Measurements from ENCODE around the gene CWF19L2.
"Not testable (repeated sequence)": the region's sequence is repeated elsewhere in the genome, so short reads cannot be mapped to it uniquely, and the experiment has no call there.

The CWF19L2 gene

DNA sequence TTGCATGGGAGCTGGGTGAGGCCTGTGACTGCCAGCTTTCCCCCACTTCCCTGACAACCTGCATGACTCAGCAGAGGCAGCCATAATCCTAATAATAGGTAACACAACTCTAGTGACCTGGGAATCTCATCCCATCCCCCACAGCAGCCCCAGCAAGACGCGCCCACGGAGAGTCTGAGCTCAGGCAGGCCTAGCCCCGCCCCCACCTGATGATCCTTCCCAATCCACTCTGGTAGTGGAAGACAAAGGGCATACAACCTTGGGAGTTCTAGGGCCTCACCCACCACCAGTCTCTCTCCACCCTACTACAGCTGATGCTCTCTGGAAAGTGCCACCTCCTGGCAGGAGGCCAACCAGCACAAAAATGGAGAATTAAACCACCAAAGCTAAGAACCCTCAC is 60.3 kb downstream of the CWF19L2 start:
- Histone ChIP-seq H2AFZ (ENCODE audit: low read depth, low read length) (no peak overlapping the region), H3K4me1 (ENCODE audit: insufficient read depth, low read length) (no peaks in the 10 kb centered on the region), H3K4me3 (ENCODE audit: low read depth in 1 of 2, low read length in 2 of 2) (no peak overlapping the region), H3K27ac (ENCODE audit: low read length) (no peak overlapping the region; the same call in 1 of the 2 replicates), H4K20me1 (ENCODE audit: insufficient read depth, low read length) (no peaks in the 10 kb centered on the region), H3K4me2 (ENCODE audit: insufficient read depth, low read length) (no peak overlapping the region), H3K27me3 (ENCODE audit: insufficient read depth, low read length, poor library complexity) (no peaks in the 10 kb centered on the region), H3K9me3 (ENCODE audit: insufficient read depth, low read length, severe bottlenecking) (peaks cover 2% of the 10 kb centered on the region), H3K9ac (ENCODE audit: low read depth, low read length) (no peak overlapping the region), H3K79me2 (ENCODE audit: insufficient read depth, low read length) (no peaks in the 10 kb centered on the region), H3K36me3 (ENCODE audit: insufficient read depth, low read length) (peaks cover 30% of the 10 kb centered on the region)
- TF ChIP-seq CTCF (IDR thresholded peaks at IDR 0.05; ENCODE audit: borderline replicate concordance, extremely low read depth, low read length, poor library complexity, severe bottlenecking) = no peak
- no peak for TF ChIP-seq EZH2 (IDR thresholded peaks at IDR 0.05; ENCODE audit: borderline replicate concordance, low read depth, low read length, severe bottlenecking)
- DNase-seq (no peak), ATAC-seq (ENCODE audit: insufficient read depth, low read depth) (no peak)

GRCh38 chr11:107392611-107393010 is 65.0 kb downstream of the CWF19L2 start:
- H2AFZ ChIP-seq (ENCODE audit: low read depth, low read length) = no peak overlapping the region
- no peak for ATAC-seq (ENCODE audit: insufficient read depth, low read depth)

DNA sequence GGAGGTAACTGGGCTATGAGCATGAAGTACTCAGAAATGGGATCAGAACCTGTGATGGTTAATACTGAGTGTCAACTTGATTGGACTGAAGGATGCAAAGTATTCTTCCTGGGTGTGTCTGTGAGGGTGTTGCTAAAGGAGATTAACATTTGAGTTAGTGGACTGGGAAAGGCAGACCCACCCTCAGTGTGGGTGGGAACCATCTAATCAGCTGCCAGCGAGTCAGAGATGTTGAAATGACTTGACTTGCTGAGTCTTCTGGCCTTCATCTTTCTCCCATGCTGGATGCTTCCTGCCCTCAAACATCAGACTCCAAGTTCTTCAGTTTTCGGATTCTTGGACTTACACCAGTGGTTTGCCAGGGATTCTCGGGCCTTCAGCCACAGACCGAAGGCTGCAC is 66.9 kb downstream of the CWF19L2 start:
- H3K4me1 ChIP-seq (ENCODE audit: insufficient read depth, low read length); H3K9ac ChIP-seq (ENCODE audit: low read depth, low read length); H3K79me2 ChIP-seq (ENCODE audit: insufficient read depth, low read length); H3K4me2 ChIP-seq (ENCODE audit: insufficient read depth, low read length); ATAC-seq (ENCODE audit: insufficient read depth, low read depth); H3K27ac ChIP-seq (ENCODE audit: low read length); DNase-seq; H3K4me3 ChIP-seq (ENCODE audit: low read depth in 1 of 2, low read length in 2 of 2); H3K27me3 ChIP-seq (ENCODE audit: insufficient read depth, low read length, poor library complexity); H4K20me1 ChIP-seq (ENCODE audit: insufficient read depth, low read length); H3K9me3 ChIP-seq (ENCODE audit: insufficient read depth, low read length, severe bottlenecking); H2AFZ ChIP-seq (ENCODE audit: low read depth, low read length): not testable (repeated sequence)
- H3K36me3 ChIP-seq (ENCODE audit: insufficient read depth, low read length) = peaks cover 41% of the 10 kb centered on the region; the same call in 1 of the 2 replicates

More at GRCh38 chr11:107392611-107393010, 65.0 kb downstream of the CWF19L2 start:
- Histone ChIP-seq H4K20me1 (ENCODE audit: insufficient read depth, low read length) (no peaks in the 10 kb centered on the region), H3K9ac (ENCODE audit: low read depth, low read length) (no peak overlapping the region), H3K36me3 (ENCODE audit: insufficient read depth, low read length) (peaks cover 51% of the 10 kb centered on the region), H3K27me3 (ENCODE audit: insufficient read depth, low read length, poor library complexity) (no peaks in the 10 kb centered on the region), H3K27ac (ENCODE audit: low read length) (no peak overlapping the region), H3K4me3 (ENCODE audit: low read depth in 1 of 2, low read length in 2 of 2) (no peak overlapping the region), H3K4me2 (ENCODE audit: insufficient read depth, low read length) (no peak overlapping the region), H3K9me3 (ENCODE audit: insufficient read depth, low read length, severe bottlenecking) (no peaks in the 10 kb centered on the region), H3K79me2 (ENCODE audit: insufficient read depth, low read length) (no peaks in the 10 kb centered on the region), H3K4me1 (ENCODE audit: insufficient read depth, low read length) (no peaks in the 10 kb centered on the region)
- TF ChIP-seq CTCF (IDR thresholded peaks at IDR 0.05; ENCODE audit: borderline replicate concordance, extremely low read depth, low read length, poor library complexity, severe bottlenecking) (no peak), EZH2 (IDR thresholded peaks at IDR 0.05; ENCODE audit: borderline replicate concordance, low read depth, low read length, severe bottlenecking) (no peak)
- no peak for DNase-seq

DNA sequence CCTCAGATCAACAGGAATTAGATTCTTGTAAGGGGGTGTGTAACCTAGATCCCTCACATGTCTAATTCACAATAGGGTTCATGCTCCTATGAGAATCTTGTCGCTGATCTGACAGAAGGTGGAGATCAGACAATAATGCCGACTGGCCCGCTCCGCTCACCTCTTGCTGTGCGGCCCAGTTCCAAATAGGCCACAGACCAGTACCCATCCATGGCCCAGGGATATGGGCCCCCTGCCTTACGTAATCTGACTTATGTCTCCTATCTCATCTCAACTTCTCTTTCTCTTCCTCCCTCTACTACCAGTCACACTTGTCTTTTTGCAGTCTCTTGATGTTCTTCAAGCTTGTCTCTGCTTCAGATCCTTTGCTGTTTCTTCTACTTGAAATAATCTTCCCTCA is 70.0 kb downstream of the CWF19L2 start:
- no peak for ATAC-seq (ENCODE audit: insufficient read depth, low read depth)
- Histone ChIP-seq H2AFZ (ENCODE audit: low read depth, low read length) (no peak overlapping the region), H3K9ac (ENCODE audit: low read depth, low read length) (no peak overlapping the region), H4K20me1 (ENCODE audit: insufficient read depth, low read length) (no peaks in the 10 kb centered on the region), H3K27me3 (ENCODE audit: insufficient read depth, low read length, poor library complexity) (no peaks in the 10 kb centered on the region), H3K4me3 (ENCODE audit: low read depth in 1 of 2, low read length in 2 of 2) (no peak overlapping the region), H3K9me3 (ENCODE audit: insufficient read depth, low read length, severe bottlenecking) (no peaks in the 10 kb centered on the region), H3K4me1 (ENCODE audit: insufficient read depth, low read length) (no peaks in the 10 kb centered on the region), H3K36me3 (ENCODE audit: insufficient read depth, low read length) (peaks cover 40% of the 10 kb centered on the region; the same call in 1 of the 2 replicates), H3K79me2 (ENCODE audit: insufficient read depth, low read length) (no peaks in the 10 kb centered on the region), H3K27ac (ENCODE audit: low read length) (no peak overlapping the region), H3K4me2 (ENCODE audit: insufficient read depth, low read length) (no peak overlapping the region)
- no peak for DNase-seq
- TF ChIP-seq EZH2 (IDR thresholded peaks at IDR 0.05; ENCODE audit: borderline replicate concordance, low read depth, low read length, severe bottlenecking) = no peak
- no peak for TF ChIP-seq CTCF (IDR thresholded peaks at IDR 0.05; ENCODE audit: borderline replicate concordance, extremely low read depth, low read length, poor library complexity, severe bottlenecking)

Measured in DND-41 (cell line).